GM18870 (cell line): ENCODE measurements around the gene NBEA.

Experiments
- ATAC-seq: cut with Tn5 transposase; IDR thresholded peaks from one replicate; pipeline ENCODE4 v1.9.1; 2021; ENCODE audit warnings: moderate library complexity; ENCODE audit not compliant: unreplicated experiment

Gene NBEA

DNA sequence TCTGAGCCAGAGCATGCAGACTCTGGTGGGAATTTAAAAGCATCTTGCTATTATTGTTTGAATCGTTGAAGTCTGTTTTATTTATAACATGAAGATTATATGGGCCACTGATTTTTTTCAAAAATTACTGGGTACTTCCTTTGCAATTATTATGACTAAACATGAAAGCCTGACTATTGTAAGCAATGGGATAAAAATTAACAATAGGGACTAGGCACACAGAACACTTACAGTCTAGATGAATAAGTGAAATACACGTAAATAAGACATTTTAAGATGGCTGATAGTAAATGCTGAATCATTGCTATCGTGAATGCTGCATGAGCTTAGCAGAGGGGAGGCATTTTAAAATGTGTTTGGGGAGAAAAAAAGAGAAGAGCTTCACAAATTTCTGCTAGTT is 615.4 kb downstream of the NBEA start:
- ATAC-seq: no peak

DNA sequence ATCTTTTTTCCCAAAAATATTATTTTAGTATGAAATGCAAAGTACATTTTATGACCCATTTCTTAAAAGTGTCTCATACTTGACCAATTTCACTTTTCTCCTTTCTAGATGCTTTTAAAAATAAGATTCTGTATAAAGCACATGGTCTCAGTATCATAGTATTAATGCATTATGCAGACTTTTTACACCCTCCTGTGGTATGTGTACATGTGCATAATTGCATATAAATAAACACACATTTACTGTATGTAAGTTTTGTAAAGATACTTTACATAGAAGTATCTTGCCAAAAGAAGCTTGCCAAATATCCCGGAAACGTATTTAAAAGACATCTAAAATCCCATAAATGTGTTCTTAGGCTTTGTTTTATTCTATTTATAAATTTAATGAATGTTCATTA is 619.5 kb downstream of the NBEA start:
- no peak for ATAC-seq

DNA sequence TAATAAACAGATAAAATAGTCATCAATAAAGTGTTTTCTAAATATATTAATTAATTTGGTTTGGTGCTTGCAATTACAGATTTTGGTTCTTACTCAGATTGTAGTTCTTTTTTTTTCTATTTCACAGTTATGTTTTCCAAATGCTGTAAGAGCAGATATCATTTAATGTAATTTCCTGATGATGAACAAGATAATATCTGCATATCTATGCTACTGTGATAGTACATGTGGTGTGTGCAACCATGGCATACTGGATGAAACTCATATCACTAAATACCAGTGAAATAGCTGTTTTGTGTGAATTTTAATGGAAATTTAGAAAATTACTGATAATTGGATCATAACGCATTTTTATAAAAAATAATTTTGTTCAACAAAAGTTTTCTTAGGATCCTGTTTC is 623.2 kb downstream of the NBEA start:
- no peak for ATAC-seq

DNA sequence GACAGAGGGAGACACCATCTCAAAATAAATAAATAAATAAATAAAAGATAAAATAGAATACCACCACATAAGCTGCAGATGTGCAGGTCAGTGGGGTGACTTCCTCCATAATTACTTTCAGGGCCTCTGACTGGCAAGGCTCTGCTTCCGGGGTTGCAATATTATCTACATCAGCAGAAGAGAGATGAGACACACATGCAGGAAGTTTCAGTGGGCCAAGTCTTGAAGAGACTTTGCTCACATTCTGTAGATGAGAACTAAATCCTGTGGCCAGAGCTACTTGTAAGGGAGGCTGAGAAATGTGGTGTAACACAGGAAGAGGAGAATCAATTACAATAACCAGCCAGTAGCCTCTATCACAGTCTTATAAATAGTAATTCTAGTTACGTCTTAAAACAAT is 624.3 kb downstream of the NBEA start:
- no peak for ATAC-seq

DNA sequence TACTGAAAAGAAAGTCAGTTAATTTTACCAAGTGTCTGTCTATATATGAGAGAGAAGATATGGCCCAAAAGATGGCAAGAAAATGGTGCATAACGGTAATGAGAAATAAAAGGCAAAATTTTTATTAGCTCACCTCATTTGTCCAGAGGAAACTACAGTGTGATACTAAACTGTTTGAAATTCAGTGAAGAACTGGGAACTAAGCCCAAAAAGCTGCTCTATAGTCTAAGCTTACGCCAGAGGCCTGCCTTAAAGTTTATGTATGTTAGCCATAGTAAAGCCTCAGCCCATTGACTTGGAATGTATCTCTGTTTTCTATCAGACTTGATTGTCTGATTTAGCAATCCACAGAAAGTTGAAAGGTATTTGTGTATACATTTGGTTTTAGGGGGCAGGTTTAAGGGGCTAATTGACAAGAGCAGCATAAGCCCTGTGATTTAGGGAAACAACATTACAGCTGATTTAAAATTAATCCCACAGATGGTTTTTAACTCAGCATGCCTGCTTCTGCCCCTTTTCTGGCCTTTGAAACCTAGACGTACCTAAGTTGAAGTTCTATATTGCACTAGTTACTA is 625.4 kb downstream of the NBEA start:
- ATAC-seq: no peak

DNA sequence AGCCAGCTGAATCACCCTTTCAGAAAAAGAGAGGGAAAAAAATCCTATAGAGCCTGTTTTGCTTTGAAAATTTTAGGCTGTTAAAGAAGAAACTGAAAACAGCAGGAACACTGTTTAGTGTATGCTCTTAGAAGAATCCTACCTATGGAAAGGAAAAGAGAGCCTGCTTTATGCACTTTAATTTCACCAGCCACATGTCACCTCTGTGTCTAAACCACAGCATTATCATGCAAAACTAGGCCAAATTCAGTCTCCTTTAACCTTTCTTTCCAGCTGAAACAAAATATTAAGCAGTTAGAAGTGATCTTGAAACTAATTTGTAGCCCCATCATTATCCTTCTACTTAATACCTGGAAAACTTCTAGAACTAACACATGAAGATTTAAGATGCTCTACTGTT is 631.6 kb downstream of the NBEA start:
- no peak for ATAC-seq

DNA sequence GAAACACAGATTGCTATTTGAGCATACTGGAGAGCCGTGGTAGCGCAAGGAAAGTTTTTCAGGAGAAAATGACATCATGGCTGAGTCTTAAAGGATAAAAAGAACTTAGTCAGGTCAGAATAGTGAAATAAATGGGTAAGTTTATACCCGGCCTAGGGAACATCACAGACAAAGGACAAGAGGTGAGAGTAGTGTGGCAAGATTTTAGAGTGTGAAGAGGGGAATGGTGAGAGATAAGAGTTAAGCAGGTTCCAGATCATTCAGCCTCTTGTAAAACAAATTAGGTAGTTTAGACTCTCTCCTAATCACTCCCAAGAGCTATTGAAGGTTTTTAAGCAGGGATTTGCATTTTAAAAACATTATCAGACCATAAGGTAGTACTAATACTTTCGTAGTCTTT is 650.4 kb downstream of the NBEA start:
- ATAC-seq: no peak

DNA sequence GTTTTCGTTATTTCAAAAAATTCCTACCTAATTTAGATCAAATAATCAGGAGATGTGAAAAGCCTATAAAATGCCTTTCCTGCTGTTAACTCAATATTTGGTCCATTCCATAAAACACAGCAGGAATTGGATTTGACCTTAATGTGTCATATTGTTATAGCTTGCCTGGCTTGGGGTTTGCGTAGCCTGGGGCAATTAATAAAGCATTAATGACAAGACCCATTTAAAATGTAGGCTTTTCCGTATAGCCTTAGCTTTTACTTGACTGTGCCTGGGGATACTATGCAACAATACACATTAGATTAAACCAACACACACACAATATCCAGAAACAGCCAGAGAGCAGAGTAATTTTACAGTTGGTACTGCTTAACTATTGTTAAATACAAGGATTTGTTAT is 651.6 kb downstream of the NBEA start:
- no peak for ATAC-seq

DNA sequence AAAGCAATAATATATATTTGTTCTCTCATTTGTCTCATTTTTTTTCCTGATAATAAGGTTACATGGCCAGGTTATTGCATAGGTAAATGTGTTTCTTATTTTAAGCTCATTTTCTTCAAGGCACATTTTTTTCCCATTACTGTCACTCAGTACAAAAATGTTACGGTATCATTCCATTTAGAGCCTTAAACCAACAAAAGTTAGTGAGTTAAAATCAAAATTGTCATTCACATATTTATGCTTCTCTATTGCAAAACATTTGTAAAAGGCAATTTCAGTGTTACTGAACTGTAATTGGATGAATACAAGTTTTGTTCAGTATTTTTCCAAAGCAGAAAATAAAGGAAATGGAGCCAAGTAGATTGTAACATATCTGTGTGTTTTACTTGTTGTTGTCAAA is 652.0 kb downstream of the NBEA start:
- no peak for ATAC-seq

DNA sequence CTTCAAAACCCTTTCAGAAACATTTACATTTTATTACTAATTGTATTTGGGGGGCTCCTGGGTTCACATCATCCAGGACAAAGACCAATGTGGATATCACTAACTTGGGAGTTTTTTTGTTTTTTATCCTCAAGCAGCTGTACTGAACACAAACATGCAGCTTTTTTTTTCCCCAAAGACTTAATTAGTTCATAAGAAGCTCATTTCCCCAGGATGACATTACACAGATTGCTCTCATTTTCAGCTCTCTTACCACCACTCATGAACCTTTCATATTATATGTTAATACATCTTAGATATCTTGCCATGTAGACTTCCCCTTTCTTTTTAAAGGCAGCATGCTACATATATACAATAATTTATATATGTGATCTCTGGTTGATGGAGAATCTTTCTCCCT is 653.1 kb downstream of the NBEA start:
- no peak for ATAC-seq

DNA sequence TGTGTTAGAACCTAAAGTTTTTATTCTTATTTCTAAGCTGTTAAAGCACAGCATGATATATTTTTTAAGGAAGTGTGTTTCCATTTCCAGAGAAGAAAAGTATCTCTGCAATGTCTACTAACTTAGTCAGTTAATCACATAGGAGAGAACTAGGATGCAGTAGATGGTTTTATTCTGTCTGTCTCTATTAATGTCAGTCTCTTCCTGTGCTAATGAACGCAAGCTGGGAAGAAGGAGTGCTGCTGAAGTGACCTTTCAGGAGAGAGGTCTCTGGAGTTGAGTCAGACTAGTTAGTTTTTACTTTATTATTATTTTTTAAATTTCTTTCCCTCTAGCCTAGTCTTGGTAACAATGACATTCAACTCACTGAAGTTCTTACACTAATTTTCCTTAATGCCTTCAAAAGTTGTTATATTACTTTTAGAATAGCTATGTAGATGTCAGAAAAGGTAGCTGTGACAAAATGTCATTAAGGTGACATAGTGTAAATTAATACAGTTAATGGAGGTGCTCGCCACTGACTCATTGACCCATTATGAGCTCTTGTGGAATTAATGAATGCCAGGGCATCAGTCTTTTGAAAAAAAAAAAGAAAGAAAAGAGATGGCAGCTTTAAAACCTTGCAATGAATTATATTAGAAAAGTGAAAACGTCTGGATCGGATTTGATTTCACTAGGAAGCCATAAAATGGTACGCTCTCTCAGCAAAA is 654.4 kb downstream of the NBEA start:
- ATAC-seq: no peak

DNA sequence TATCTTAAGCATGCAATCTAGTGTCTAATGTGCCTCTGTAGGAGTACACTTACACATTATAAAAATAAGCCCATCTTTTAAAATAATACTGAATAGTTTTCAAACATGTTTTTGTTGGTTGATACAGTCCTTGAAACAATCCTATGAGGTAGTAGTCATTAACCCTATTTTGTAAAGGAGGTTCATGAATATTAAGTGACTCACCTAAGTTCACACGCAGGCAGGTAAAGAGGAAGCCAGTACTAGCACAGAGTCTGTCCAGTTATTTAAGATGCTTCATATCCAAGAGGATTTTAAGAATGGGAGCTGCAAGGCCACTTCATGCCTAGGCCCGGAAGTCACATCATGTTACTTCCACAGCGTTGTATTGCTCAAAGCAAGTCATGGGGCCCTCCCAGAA is 655.4 kb downstream of the NBEA start:
- ATAC-seq: no peak

DNA sequence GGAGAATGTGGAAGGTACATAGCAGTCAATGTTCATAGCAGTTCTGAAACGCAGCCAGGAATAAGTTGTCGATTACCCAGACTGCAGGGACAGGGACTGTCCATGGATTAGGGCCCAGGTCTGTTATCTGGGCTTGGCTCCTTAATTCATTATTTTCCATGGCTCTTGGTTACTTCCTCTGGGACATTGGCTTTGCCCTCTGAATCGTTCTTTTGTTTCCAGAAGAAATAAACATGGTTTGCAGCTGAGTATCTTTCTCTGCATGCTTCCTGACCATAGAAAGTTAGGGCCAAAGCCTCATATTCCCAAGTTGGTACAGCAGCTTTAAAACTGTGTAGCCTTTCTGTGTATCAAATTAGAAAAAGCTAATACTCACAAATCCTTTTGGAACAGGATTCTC is 656.2 kb downstream of the NBEA start:
- ATAC-seq: no peak

DNA sequence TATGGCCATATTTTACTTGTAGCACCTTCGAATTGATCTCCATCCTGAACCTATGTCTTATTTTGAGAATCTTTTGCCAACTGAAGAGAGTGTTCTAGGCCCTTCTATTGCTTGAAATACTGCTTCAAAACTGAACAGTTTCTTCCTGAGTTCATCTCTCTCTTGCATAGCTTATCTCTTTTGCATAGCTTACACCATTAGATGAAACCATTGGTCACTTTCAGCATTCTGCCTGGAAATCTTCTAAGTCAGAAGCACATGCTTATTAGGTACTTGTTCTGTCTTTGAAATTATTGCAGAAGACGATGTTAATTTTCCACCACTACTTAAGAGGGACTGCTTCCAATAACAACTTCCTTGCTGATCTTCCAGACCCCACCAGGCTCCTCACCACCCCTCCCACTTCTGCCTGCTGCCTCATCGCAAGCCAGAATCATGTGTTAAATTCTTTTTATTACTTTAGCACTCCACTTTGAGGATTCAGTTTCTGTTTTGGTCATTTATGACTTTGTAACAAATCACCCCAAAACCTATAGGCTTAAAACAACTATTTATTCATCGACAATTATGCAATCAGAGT is 656.8 kb downstream of the NBEA start:
- no peak for ATAC-seq

DNA sequence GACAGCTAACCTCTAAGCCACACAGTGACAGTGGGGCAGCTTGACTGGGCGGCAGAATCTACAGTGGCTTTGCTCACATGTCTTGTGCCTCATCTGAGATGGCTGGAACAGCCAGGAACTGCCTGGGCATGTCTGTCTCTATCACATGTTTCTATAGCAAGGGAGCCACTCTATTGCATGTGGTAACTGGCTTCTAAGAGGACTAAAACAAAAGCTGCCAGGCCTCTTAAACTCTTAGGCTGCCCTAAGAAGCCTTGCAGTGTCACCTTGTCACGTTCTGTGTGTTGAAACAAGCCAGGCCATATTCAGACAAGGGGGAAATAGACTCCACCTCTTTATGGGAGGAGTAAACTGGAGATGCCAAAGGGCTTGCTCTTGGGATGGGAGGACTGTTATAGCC is 657.3 kb downstream of the NBEA start:
- no peak for ATAC-seq

DNA sequence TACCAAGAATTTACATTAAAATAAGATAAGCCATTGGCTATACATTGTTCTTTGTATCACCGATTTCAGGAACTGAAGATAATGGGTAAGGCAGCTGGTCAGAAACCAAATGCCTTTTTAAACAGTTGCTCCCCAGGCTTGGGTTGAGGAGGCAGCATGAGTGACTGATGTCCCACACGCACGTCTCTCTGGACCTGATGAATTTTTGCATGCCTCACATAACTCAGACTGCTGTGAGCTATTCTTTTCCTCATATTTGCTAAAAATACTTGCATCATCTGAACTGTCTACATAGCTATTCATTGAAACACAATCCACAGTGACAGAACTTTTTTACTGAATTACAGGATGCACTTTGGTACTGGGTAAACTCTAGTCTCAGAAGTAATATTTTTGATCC is 658.1 kb downstream of the NBEA start:
- ATAC-seq: no peak

DNA sequence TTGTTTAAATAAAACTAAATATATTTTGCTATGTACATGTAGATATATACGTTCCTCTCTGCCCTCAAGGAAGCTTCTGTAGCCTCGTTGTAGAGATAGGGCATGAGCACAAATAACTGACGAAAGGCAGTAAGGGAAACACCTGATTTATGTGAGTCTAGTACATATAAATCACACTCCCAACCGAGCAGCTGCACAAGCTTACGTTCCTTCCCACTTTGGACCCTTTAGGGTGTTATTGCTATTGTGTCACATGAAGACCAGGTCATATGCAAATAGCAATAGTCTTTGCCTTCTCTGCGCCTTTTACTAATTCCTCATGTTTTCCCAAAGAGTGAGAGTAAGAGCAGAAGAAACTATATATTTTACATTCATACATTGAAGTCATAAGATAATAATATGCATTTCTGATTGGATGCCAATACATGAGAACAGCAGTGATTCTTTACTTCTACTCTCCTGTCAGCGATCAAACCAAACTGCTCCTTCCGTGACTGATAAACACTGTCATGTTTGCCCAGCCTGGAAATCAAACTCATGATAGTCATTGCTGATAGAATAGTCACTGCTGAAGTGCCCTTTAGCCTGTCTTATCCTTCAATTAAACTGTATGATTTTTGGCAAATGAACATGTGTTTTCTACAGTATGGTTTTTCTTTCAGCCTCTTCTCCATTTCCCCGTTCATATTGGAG is 661.7 kb downstream of the NBEA start:
- ATAC-seq: no peak

DNA sequence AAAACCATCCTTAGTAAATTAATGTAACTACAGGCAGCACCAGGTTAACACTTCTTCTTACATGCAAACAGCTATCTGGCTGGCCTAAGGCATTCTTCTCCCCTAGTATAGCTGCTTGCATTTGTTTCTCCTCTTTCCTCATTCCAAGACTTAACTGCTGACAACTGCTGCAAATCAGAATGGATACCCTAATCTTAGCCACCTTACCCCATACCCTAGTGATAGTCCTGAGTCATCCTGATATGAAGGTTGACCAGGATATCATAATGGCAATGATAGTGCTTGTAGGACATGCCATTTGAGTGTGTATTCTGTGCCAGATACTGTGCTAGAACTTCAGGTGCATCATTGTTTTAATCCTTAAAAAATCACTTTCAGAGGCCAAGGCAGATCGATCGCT is 672.6 kb downstream of the NBEA start:
- no peak for ATAC-seq

DNA sequence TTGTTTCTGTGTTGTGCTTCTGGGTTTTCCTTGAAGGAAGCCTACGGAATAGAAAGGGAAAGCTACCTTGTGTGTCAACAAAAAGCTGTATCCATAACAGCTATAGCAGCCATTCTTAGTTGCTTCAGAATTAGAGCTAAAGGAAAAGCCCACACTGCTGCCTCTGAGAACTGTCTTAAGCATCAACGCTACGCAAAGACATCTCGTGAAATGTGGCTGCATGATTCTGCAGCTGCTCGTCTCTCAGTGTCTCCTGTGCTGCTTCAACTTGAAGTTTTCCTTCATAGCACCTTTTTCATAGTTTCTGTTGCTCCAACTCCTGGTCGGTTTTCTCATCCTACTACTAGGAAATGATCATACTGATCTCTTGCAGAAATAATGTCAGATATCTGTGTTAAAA is 675.4 kb downstream of the NBEA start:
- no peak for ATAC-seq

DNA sequence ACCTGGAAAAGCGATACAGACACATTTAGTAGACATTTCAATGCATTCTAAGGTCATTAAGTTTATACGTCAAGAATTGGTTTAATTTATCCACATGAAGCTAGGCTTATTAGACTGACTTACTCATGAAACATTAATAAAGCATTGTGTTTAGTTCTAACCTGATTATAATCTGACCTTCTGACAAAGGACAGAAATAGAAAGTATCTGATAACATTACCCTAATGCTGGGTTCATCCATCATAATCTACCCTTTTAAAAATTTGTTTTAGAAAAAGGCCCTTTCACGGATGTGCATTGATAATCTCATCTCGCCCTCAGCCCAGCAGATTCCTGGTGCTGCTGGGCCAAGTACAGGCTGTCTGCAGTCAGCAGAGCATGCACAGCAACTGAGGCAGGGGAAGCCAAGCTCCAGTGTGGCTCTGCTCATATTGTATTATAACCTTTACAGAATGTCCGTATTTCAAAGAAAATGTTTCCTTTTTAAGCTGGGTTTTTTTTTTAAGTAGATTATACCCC is 676.6 kb downstream of the NBEA start:
- ATAC-seq: no peak

DNA sequence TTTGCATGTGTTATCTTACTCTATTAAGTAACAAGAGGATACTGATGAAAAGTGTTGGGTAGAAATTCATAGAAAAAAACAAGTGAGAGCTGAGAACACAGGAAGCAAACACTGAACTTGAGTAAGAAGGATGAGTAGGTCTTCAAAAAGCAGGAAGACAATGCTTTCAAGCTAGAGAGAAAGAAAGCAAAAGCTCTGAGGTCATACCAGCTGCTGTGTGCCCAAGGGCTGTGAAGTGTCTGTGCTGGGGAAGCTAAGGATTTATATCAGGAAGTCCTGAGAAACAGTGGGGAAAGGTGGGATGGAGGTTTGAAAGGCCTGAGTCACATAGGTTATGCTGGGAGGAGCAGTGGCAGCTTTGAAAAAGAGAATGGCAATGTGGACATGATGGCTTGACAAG is 679.9 kb downstream of the NBEA start:
- no peak for ATAC-seq

DNA sequence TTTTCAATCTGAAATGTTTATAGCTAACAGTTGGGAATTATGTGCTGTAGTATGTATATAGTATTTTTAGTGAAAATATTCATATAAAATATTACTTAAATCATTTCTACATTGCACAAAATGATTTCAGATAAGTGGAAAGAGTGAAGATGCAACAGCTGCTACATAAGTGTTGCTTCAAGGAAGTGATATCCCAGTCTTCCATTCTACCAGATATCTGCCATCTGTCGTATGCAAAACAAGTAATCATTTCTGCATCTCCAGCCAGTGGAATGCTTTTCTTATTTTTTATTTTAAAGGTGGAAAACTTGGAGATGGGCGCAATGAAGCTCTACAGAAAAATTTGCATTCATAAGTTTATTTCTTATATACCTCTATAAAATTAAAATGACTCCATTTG is 687.0 kb downstream of the NBEA start:
- ATAC-seq: no peak
